ENCODE measurements around the gene SNRK.

DNA sequence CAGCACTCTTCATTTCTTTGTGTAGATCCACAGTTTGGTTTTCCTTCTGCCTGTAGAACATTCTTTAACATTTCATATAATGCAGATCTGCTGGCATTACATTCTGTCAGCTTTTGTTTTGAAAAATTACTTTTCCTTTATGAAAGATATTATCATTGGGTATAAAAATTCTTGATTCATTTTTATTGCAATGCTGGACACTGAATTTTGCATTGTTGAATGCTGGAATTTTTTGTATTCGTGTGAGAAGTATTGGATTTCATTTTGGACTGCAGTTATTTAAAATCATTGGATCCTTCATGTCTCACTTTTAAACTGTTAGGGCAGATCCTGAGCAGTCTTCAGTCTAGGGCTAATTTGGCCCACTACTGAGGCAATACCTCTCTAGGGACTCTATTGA is 67.1 kb downstream of the SNRK start:
- TF ChIP-seq YY1 (IDR thresholded peaks at IDR 0.05; ENCODE audit: insufficient read depth, insufficient read length) (no peak), SUZ12 (IDR thresholded peaks at IDR 0.05; ENCODE audit: extremely low read depth, insufficient read depth, insufficient read length) (no peak)

All from NT2/D1 (cell line).